Keratinocyte (primary cell): ENCODE results near the gene ADGRV1. TPM values are rescaled to one million over a fixed set of nuclear protein-coding genes. Genes with fewer than 3 reads are reported as not detected.

Experiments
- DNase-seq: peaks from one replicate; pipeline ENCODE4 v3.0.0-alpha.2; 2011; ENCODE audit warnings: low read depth, missing footprints, low spot score
- FAIRE-seq: peaks from 2 replicates; lab custom pipeline; 2011; peaks lifted over from hg19 to GRCh38; lab: Jason Lieb, UNC
- H2AFZ ChIP-seq: 2 replicates; pipeline ENCODE4 v1.6.0; 2012; ENCODE audit warnings: low read length, control low read depth, inconsistent platforms; ENCODE audit not compliant: control insufficient read depth
- H3K27ac ChIP-seq: 2 replicates; pipeline ENCODE4 v1.5.1; 2011; ENCODE audit warnings: low read length; ENCODE audit not compliant: control insufficient read depth, insufficient read depth
- H3K27me3 ChIP-seq: 3 replicates; pipeline ENCODE4 v1.6.0; 2011; ENCODE audit warnings: low read length; ENCODE audit not compliant: control insufficient read depth, insufficient read depth; ENCODE audit errors: extremely low read depth
- H3K36me3 ChIP-seq, 2 experiments: 2 replicates in 1 of 2; 3 replicates in 1 of 2; pipeline ENCODE4 v1.5.1; 2011; ENCODE audit warnings: low read length in 2 of 2, mild to moderate bottlenecking in 1 of 2; ENCODE audit not compliant: control insufficient read depth in 2 of 2, insufficient read depth in 2 of 2; ENCODE audit errors: extremely low read depth in 1 of 2
- H3K4me1 ChIP-seq: 3 replicates; pipeline ENCODE4 v1.5.1; 2011; ENCODE audit warnings: low read length; ENCODE audit not compliant: control insufficient read depth, insufficient read depth; ENCODE audit errors: extremely low read depth
- H3K4me2 ChIP-seq: 3 replicates; pipeline ENCODE4 v1.6.0; 2011; ENCODE audit warnings: low read depth, low read length; ENCODE audit not compliant: control insufficient read depth, insufficient read depth; ENCODE audit errors: extremely low read depth
- H3K4me3 ChIP-seq, 3 experiments: fragments of 200-600 bp in 1 of 3; sonication (generic) in 1 of 3; 2 replicates in 2 of 3; 3 replicates in 1 of 3; pipeline ENCODE4 v1.5.1; 2011 to 2016; ENCODE audit warnings: low read length in 3 of 3, mild to moderate bottlenecking in 3 of 3, control low read depth in 2 of 3, inconsistent platforms in 1 of 3, low read depth in 1 of 3, mixed read lengths in 1 of 3, mixed run types in 1 of 3, moderate library complexity in 1 of 3; ENCODE audit not compliant: control insufficient read depth in 2 of 3, insufficient read depth in 2 of 3; ENCODE audit errors: extremely low read depth in 1 of 3
- H3K79me2 ChIP-seq: 2 replicates; pipeline ENCODE4 v1.6.0; 2012; ENCODE audit warnings: low read length; ENCODE audit not compliant: control insufficient read depth, insufficient read depth
- H3K9ac ChIP-seq: 3 replicates; pipeline ENCODE4 v1.6.0; 2011; ENCODE audit warnings: low read length; ENCODE audit not compliant: control insufficient read depth, insufficient read depth; ENCODE audit errors: extremely low read depth
- H3K9me1 ChIP-seq: 3 replicates; pipeline ENCODE4 v1.6.0; 2011; ENCODE audit warnings: low read length; ENCODE audit not compliant: control insufficient read depth, insufficient read depth; ENCODE audit errors: extremely low read depth
- H3K9me3 ChIP-seq: 2 replicates; pipeline ENCODE4 v1.5.1; 2012; ENCODE audit warnings: low read depth, low read length; ENCODE audit not compliant: control insufficient read depth
- H4K20me1 ChIP-seq: 3 replicates; pipeline ENCODE4 v1.6.0; 2011; ENCODE audit warnings: low read length; ENCODE audit not compliant: control insufficient read depth, insufficient read depth; ENCODE audit errors: extremely low read depth
- EZH2 ChIP-seq: IDR thresholded peaks from one replicate; pipeline ENCODE4 v1.6.1; 2012; ENCODE audit warnings: inconsistent platforms, mild to moderate bottlenecking, low read length, moderate library complexity
- dilution Hi-C: fragments of 300-500 bp; cut with MboI; formaldehyde crosslinking; loops from one replicate; pipeline ENCODE4 v1.7.0; 2020; ENCODE audit warnings: low sequenced_read_pairs; ENCODE audit not compliant: extremely low pct_ligation_motif_present
- polyA plus RNA-seq, 5 experiments: library from polyadenylated mRNA; depleted of rRNA in 3 of 5; stranded (reverse) in 3 of 5; stranded (forward) in 1 of 5; unstranded in 1 of 5; fragments of >200 nt; gene quantifications; 1 replicate in 1 of 5; 2 replicates in 3 of 5; 3 replicates in 1 of 5; pipeline versions ENCODE4 v1.2.1 to v1.2.3, GENCODE V29; 2011 to 2012; ENCODE audit warnings: missing spikeins in 2 of 5, low read depth in 1 of 5, low replicate concordance in 1 of 5
- TF ChIP-seq, protein P1 (sequence below), 3 experiments: IDR thresholded peaks in 1 of 3; conservative IDR thresholded peaks in 1 of 3; optimal IDR thresholded peaks in 1 of 3; 2 replicates in 2 of 3; 3 replicates in 1 of 3; pipeline versions ENCODE3 to v1.5.1; 2011; ENCODE audit warnings: low read length in 3 of 3, mild to moderate bottlenecking in 3 of 3, moderate library complexity in 2 of 3, control low read depth in 1 of 3, inconsistent platforms in 1 of 3; ENCODE audit not compliant: insufficient read depth in 2 of 3; ENCODE audit errors: extremely low read depth in 1 of 3

ADGRV1 gene
- polyA plus RNA-seq, 1 donor (not counting 4 experiments of a cell fraction or from before 2014, with no cell fraction given), result 0.05 TPM

DNA sequence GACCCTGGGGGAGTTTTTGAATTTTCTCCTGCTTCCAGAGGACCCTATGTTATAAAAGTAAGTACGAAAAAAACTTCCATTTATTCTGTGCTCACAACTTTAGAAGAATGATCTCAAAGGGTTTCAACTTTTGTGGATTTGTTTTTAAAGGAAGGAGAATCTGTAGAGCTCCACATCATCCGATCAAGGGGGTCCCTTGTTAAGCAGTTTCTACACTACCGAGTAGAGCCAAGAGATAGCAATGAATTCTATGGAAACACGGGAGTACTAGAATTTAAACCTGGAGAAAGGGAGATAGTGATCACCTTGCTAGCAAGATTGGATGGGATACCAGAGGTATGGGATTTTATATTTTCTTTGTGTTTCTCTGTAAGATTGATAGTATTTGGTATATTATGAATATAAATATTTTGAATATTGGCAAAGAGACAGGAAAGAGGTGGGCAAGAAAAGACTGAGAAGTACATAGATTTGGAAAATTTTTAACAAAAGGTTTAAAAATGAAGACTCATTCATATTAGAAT lies 84.2 kb downstream of the ADGRV1 start:
- H3K79me2 ChIP-seq, result no peaks in the 10 kb centered on the region
- H3K27ac ChIP-seq, result no peak overlapping the region
- no peaks in the 10 kb centered on the region for H3K27me3 ChIP-seq
- TF ChIP-seq, protein P1, sequence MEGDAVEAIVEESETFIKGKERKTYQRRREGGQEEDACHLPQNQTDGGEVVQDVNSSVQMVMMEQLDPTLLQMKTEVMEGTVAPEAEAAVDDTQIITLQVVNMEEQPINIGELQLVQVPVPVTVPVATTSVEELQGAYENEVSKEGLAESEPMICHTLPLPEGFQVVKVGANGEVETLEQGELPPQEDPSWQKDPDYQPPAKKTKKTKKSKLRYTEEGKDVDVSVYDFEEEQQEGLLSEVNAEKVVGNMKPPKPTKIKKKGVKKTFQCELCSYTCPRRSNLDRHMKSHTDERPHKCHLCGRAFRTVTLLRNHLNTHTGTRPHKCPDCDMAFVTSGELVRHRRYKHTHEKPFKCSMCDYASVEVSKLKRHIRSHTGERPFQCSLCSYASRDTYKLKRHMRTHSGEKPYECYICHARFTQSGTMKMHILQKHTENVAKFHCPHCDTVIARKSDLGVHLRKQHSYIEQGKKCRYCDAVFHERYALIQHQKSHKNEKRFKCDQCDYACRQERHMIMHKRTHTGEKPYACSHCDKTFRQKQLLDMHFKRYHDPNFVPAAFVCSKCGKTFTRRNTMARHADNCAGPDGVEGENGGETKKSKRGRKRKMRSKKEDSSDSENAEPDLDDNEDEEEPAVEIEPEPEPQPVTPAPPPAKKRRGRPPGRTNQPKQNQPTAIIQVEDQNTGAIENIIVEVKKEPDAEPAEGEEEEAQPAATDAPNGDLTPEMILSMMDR (optimal IDR thresholded peaks at IDR 0.05 in 1 of 3, IDR thresholded peaks at IDR 0.05 in 1 of 3, conservative IDR thresholded peaks at IDR 0.05 in 1 of 3; ENCODE audit: extremely low read depth in 1 of 3, insufficient read depth in 2 of 3, low read length in 3 of 3), result no peak
- no peak for TF ChIP-seq EZH2
- H3K4me3 ChIP-seq, result no peak overlapping the region
- DNase-seq, result no peak
- dilution Hi-C loops, result no loop called here
- no peaks in the 10 kb centered on the region for H3K9me3 ChIP-seq
- H3K4me1 ChIP-seq, result no peaks in the 10 kb centered on the region
- FAIRE-seq, result no peak
- H2AFZ ChIP-seq, result no peak overlapping the region
- no peak overlapping the region for H3K4me2 ChIP-seq
- no peaks in the 10 kb centered on the region for H3K36me3 ChIP-seq
- H4K20me1 ChIP-seq, result no peaks in the 10 kb centered on the region
- no peak overlapping the region for H3K9ac ChIP-seq
- H3K9me1 ChIP-seq, result no peaks in the 10 kb centered on the region

GRCh38 chr5:90644132-90644531 lies 85.5 kb downstream of the ADGRV1 start:
- Histone ChIP-seq H3K27me3 (no peaks in the 10 kb centered on the region), H3K4me1 (no peaks in the 10 kb centered on the region), H3K9me3 (no peaks in the 10 kb centered on the region), H3K4me3 (no peak overlapping the region), H3K9me1 (no peaks in the 10 kb centered on the region), H3K79me2 (no peaks in the 10 kb centered on the region), H3K9ac (no peak overlapping the region), H2AFZ (no peak overlapping the region), H3K4me2 (no peak overlapping the region), H3K36me3 (no peaks in the 10 kb centered on the region), H3K27ac (no peak overlapping the region), H4K20me1 (no peaks in the 10 kb centered on the region)
- TF ChIP-seq, protein P1 (optimal IDR thresholded peaks at IDR 0.05 in 1 of 3, IDR thresholded peaks at IDR 0.05 in 1 of 3, conservative IDR thresholded peaks at IDR 0.05 in 1 of 3; ENCODE audit: extremely low read depth in 1 of 3, insufficient read depth in 2 of 3, low read length in 3 of 3), result no peak
- no peak for TF ChIP-seq EZH2
- dilution Hi-C loops, result no loop called here
- DNase-seq, result no peak
- FAIRE-seq, result no peak
